ENCODE measurements around the gene CAMK1.

Gene CAMK1

GRCh38 chr3:9768141-9768775 is 1.5 kb downstream of the CAMK1 start:
- Histone ChIP-seq H3K27me3 (ENCODE audit: control insufficient read depth, insufficient read depth, low read length) (no peaks in the 10 kb centered on the region), H3K4me3 (ENCODE audit: low read length) (no peak overlapping the region), H3K36me3 (ENCODE audit: insufficient read depth, low read length) (peaks cover 5% of the 10 kb centered on the region)

GRCh38 chr3:9767418-9767817 is 2.3 kb downstream of the CAMK1 start:
- no peak overlapping the region for H3K9ac ChIP-seq (ENCODE audit: low read depth, low read length)
- H3K4me3 ChIP-seq (ENCODE audit: low read length) = no peak overlapping the region
- H3K4me2 ChIP-seq (ENCODE audit: low read length) = no peak overlapping the region
- no peaks in the 10 kb centered on the region for H3K27me3 ChIP-seq (ENCODE audit: control insufficient read depth, insufficient read depth, low read length)
- H3K4me1 ChIP-seq (ENCODE audit: control insufficient read depth, insufficient read depth, low read length) = peaks cover 32% of the 10 kb centered on the region
- peaks cover 5% of the 10 kb centered on the region for H3K36me3 ChIP-seq (ENCODE audit: insufficient read depth, low read length)
- no peaks in the 10 kb centered on the region for H3K9me3 ChIP-seq (replicated peaks; ENCODE audit: low read length)

More at GRCh38 chr3:9768141-9768775, 1.5 kb downstream of the CAMK1 start:
- Histone ChIP-seq H3K9me3 (replicated peaks; ENCODE audit: low read length) (no peaks in the 10 kb centered on the region), H3K4me1 (ENCODE audit: control insufficient read depth, insufficient read depth, low read length) (peaks cover 32% of the 10 kb centered on the region), H3K4me2 (ENCODE audit: low read length) (peak overlapping the region; percentile 94), H3K9ac (ENCODE audit: low read depth, low read length) (peak overlapping the region; percentile 87)

- H3K4me1 ChIP-seq (ENCODE audit: control insufficient read depth, insufficient read depth, low read length) = peaks cover 32% of the 10 kb centered on the region
- H3K27me3 ChIP-seq (ENCODE audit: control insufficient read depth, insufficient read depth, low read length) = no peaks in the 10 kb centered on the region
- H3K4me2 ChIP-seq (ENCODE audit: low read length) = no peak overlapping the region
- no peaks in the 10 kb centered on the region for H3K9me3 ChIP-seq (replicated peaks; ENCODE audit: low read length)
- peaks cover 13% of the 10 kb centered on the region for H3K36me3 ChIP-seq (ENCODE audit: insufficient read depth, low read length)
- H3K4me3 ChIP-seq (ENCODE audit: low read length) = no peak overlapping the region
- H3K9ac ChIP-seq (ENCODE audit: low read depth, low read length) = no peak overlapping the region
These were observed 3.9 kb downstream of the CAMK1 start for GRCh38 chr3:9765865-9766264.

GRCh38 chr3:9762871-9763270 is 6.9 kb downstream of the CAMK1 start:
- Histone ChIP-seq H3K9ac (ENCODE audit: low read depth, low read length) (no peak overlapping the region), H3K4me1 (ENCODE audit: control insufficient read depth, insufficient read depth, low read length) (peaks cover 7% of the 10 kb centered on the region), H3K4me2 (ENCODE audit: low read length) (no peak overlapping the region), H3K36me3 (ENCODE audit: insufficient read depth, low read length) (peaks cover 34% of the 10 kb centered on the region), H3K4me3 (ENCODE audit: low read length) (no peak overlapping the region), H3K9me3 (replicated peaks; ENCODE audit: low read length) (no peaks in the 10 kb centered on the region), H3K27me3 (ENCODE audit: control insufficient read depth, insufficient read depth, low read length) (no peaks in the 10 kb centered on the region)

GRCh38 chr3:9761919-9762318 is 7.8 kb downstream of the CAMK1 start:
- peaks cover 42% of the 10 kb centered on the region for H3K36me3 ChIP-seq (ENCODE audit: insufficient read depth, low read length)

GRCh38 chr3:9760779-9761505 is 8.8 kb downstream of the CAMK1 start:
- H3K4me1 ChIP-seq (ENCODE audit: control insufficient read depth, insufficient read depth, low read length) = no peaks in the 10 kb centered on the region
- H3K27me3 ChIP-seq (ENCODE audit: control insufficient read depth, insufficient read depth, low read length) = no peaks in the 10 kb centered on the region
- H3K9ac ChIP-seq (ENCODE audit: low read depth, low read length) = no peak overlapping the region
- peaks cover 50% of the 10 kb centered on the region for H3K36me3 ChIP-seq (ENCODE audit: insufficient read depth, low read length)
- H3K4me3 ChIP-seq (ENCODE audit: low read length) = no peak overlapping the region
- H3K4me2 ChIP-seq (ENCODE audit: low read length) = no peak overlapping the region
- no peaks in the 10 kb centered on the region for H3K9me3 ChIP-seq (replicated peaks; ENCODE audit: low read length)

More at GRCh38 chr3:9761919-9762318, 7.8 kb downstream of the CAMK1 start:
- no peak overlapping the region for H3K4me2 ChIP-seq (ENCODE audit: low read length)
- no peaks in the 10 kb centered on the region for H3K27me3 ChIP-seq (ENCODE audit: control insufficient read depth, insufficient read depth, low read length)
- H3K4me1 ChIP-seq (ENCODE audit: control insufficient read depth, insufficient read depth, low read length) = no peaks in the 10 kb centered on the region
- H3K4me3 ChIP-seq (ENCODE audit: low read length) = no peak overlapping the region
- no peak overlapping the region for H3K9ac ChIP-seq (ENCODE audit: low read depth, low read length)
- H3K9me3 ChIP-seq (replicated peaks; ENCODE audit: low read length) = no peaks in the 10 kb centered on the region

GRCh38 chr3:9757427-9757826 is 12.3 kb downstream of the CAMK1 start:
- Histone ChIP-seq H3K9me3 (replicated peaks; ENCODE audit: low read length) (no peaks in the 10 kb centered on the region), H3K9ac (ENCODE audit: low read depth, low read length) (no peak overlapping the region), H3K27me3 (ENCODE audit: control insufficient read depth, insufficient read depth, low read length) (no peaks in the 10 kb centered on the region), H3K4me2 (ENCODE audit: low read length) (no peak overlapping the region), H3K4me3 (ENCODE audit: low read length) (no peak overlapping the region), H3K36me3 (ENCODE audit: insufficient read depth, low read length) (peaks cover 49% of the 10 kb centered on the region), H3K4me1 (ENCODE audit: control insufficient read depth, insufficient read depth, low read length) (peaks cover 6% of the 10 kb centered on the region)

GRCh38 chr3:9754678-9755077 is 15.1 kb downstream of the CAMK1 start:
- peaks cover 46% of the 10 kb centered on the region for H3K36me3 ChIP-seq (ENCODE audit: insufficient read depth, low read length)
- no peak overlapping the region for H3K4me2 ChIP-seq (ENCODE audit: low read length)
- H3K9me3 ChIP-seq (replicated peaks; ENCODE audit: low read length) = no peaks in the 10 kb centered on the region
- H3K27me3 ChIP-seq (ENCODE audit: control insufficient read depth, insufficient read depth, low read length) = no peaks in the 10 kb centered on the region
- no peak overlapping the region for H3K9ac ChIP-seq (ENCODE audit: low read depth, low read length)
- no peak overlapping the region for H3K4me3 ChIP-seq (ENCODE audit: low read length)
- H3K4me1 ChIP-seq (ENCODE audit: control insufficient read depth, insufficient read depth, low read length) = peaks cover 15% of the 10 kb centered on the region

GRCh38 chr3:9750556-9751411 is 19.0 kb downstream of the CAMK1 start:
- peaks cover 35% of the 10 kb centered on the region for H3K4me1 ChIP-seq (ENCODE audit: control insufficient read depth, insufficient read depth, low read length)
- H3K9ac ChIP-seq (ENCODE audit: low read depth, low read length) = peak overlapping the region; percentile 81
- peak overlapping the region; percentile 82 for H3K4me3 ChIP-seq (ENCODE audit: low read length)
- H3K4me2 ChIP-seq (ENCODE audit: low read length) = peak overlapping the region; percentile 94
- H3K36me3 ChIP-seq (ENCODE audit: insufficient read depth, low read length) = peaks cover 41% of the 10 kb centered on the region
- no peaks in the 10 kb centered on the region for H3K9me3 ChIP-seq (replicated peaks; ENCODE audit: low read length)
- H3K27me3 ChIP-seq (ENCODE audit: control insufficient read depth, insufficient read depth, low read length) = no peaks in the 10 kb centered on the region

- Histone ChIP-seq H3K9me3 (replicated peaks; ENCODE audit: low read length) (no peaks in the 10 kb centered on the region), H3K4me3 (ENCODE audit: low read length) (peak within 1 kb of the TSS; percentile 82), H3K4me2 (ENCODE audit: low read length) (peak within 1 kb of the TSS; percentile 94), H3K4me1 (ENCODE audit: control insufficient read depth, insufficient read depth, low read length) (peaks cover 33% of the 10 kb centered on the region), H3K27me3 (ENCODE audit: control insufficient read depth, insufficient read depth, low read length) (no peaks in the 10 kb centered on the region), H3K9ac (ENCODE audit: low read depth, low read length) (peak within 1 kb of the TSS; percentile 81), H3K36me3 (ENCODE audit: insufficient read depth, low read length) (peaks cover 48% of the 10 kb centered on the region)
These were observed 19.8 kb downstream of the CAMK1 start, which contains the start of gene OGG1 for GRCh38 chr3:9749645-9750555. OGG1 (plus strand) TSS chr3:9749952; CDS start chr3:9750287, 335 bp downstream.
